HFFc6 (cell line): ENCODE measurements around the gene STK32C. TPM values are rescaled to one million over a fixed set of nuclear protein-coding genes. Genes with fewer than 3 reads are reported as not detected.

Experiments used
- DNase-seq: peaks from one replicate; pipeline ENCODE4 v3.0.0-alpha.2; 2018
- H3K27ac Mint-ChIP-seq: 2 replicates; pipeline ENCODE4 v1.8.0; 2020; ENCODE audit warnings: mild to moderate bottlenecking, mixed read lengths
- H3K27me3 Mint-ChIP-seq: 2 replicates; pipeline ENCODE4 v1.8.0; 2021; ENCODE audit warnings: mild to moderate bottlenecking, moderate library complexity, mixed read lengths; ENCODE audit not compliant: insufficient read depth
- H3K36me3 Mint-ChIP-seq: 2 replicates; pipeline ENCODE4 v1.8.0; 2021; ENCODE audit warnings: low read depth, mixed read lengths
- H3K4me1 Mint-ChIP-seq: 2 replicates; pipeline ENCODE4 v1.8.0; 2020; ENCODE audit warnings: low read depth, mixed read lengths
- H3K4me3 Mint-ChIP-seq: 2 replicates; pipeline ENCODE4 v1.8.0; 2020; ENCODE audit warnings: mild to moderate bottlenecking, moderate library complexity, mixed read lengths
- H3K9me3 Mint-ChIP-seq: 2 replicates; pipeline ENCODE4 v1.8.0; 2020; ENCODE audit warnings: mild to moderate bottlenecking, mixed read lengths
- total RNA-seq, 6 experiments: library from RNA; stranded (reverse); fragmentation: NEBNext Ultra II Directional; extraction: Animal tissue kit (Norgen Biotek cat#: 25700); gene quantifications; 2 replicates in 1 of 6; 3 replicates in 5 of 6; pipeline ENCODE4 v1.2.3, GENCODE V29; 2021
- TF ChIP-seq, protein P1 (sequence below): fragments of 200-600 bp; sonication (generic); IDR thresholded peaks from 2 replicates; pipeline ENCODE4 v1.5.0; 2021; ENCODE audit warnings: antibody characterized with exemption, mild to moderate bottlenecking

The STK32C gene
- total RNA-seq, 6 experiments from 2014 or later: 5.5 to 8.3 (median 7.2) TPM

DNA sequence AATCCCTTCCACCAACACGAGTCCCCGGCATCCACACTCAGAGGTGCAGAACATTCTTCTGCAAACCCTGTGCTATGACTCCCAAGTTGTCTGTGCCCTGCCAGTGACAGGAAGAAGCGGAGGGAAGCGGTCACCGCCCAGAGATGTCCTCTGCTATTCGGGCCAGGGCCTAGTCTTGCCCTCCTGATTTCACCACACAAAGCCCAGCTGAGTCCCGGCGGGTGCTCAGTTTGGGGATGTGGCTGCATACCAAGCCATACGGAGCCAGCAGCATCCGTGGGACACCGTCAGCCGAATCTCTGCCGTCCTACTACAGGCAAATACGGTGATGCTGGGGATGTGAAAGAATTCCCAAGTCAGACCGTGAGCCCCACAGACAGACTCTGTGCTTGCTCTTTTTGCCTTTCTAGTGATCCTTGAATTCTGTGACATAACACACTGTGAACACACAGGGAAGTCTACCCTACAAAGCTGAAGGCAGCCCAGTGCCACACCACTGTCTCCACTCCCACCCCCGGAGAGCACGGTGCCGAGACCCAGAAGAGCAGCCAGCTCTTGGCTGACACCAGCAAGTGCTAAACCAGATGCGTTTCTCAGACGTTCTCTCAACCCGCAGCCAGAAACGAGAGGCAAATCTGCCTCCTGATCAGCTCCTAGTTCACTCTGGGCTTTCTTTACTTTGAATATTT is 2.0 kb downstream of the STK32C start:
- DNase-seq: no peak
- peaks cover 23% of the 10 kb centered on the region for H3K27me3 Mint-ChIP-seq
- TF ChIP-seq, protein P1, sequence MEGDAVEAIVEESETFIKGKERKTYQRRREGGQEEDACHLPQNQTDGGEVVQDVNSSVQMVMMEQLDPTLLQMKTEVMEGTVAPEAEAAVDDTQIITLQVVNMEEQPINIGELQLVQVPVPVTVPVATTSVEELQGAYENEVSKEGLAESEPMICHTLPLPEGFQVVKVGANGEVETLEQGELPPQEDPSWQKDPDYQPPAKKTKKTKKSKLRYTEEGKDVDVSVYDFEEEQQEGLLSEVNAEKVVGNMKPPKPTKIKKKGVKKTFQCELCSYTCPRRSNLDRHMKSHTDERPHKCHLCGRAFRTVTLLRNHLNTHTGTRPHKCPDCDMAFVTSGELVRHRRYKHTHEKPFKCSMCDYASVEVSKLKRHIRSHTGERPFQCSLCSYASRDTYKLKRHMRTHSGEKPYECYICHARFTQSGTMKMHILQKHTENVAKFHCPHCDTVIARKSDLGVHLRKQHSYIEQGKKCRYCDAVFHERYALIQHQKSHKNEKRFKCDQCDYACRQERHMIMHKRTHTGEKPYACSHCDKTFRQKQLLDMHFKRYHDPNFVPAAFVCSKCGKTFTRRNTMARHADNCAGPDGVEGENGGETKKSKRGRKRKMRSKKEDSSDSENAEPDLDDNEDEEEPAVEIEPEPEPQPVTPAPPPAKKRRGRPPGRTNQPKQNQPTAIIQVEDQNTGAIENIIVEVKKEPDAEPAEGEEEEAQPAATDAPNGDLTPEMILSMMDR: no peak
- H3K4me3 Mint-ChIP-seq: no peak overlapping the region
- H3K9me3 Mint-ChIP-seq: no peaks in the 10 kb centered on the region
- H3K36me3 Mint-ChIP-seq: no peaks in the 10 kb centered on the region; the same call in 1 of the 2 replicates
- H3K27ac Mint-ChIP-seq: no peak overlapping the region
- no peaks in the 10 kb centered on the region for H3K4me1 Mint-ChIP-seq

DNA sequence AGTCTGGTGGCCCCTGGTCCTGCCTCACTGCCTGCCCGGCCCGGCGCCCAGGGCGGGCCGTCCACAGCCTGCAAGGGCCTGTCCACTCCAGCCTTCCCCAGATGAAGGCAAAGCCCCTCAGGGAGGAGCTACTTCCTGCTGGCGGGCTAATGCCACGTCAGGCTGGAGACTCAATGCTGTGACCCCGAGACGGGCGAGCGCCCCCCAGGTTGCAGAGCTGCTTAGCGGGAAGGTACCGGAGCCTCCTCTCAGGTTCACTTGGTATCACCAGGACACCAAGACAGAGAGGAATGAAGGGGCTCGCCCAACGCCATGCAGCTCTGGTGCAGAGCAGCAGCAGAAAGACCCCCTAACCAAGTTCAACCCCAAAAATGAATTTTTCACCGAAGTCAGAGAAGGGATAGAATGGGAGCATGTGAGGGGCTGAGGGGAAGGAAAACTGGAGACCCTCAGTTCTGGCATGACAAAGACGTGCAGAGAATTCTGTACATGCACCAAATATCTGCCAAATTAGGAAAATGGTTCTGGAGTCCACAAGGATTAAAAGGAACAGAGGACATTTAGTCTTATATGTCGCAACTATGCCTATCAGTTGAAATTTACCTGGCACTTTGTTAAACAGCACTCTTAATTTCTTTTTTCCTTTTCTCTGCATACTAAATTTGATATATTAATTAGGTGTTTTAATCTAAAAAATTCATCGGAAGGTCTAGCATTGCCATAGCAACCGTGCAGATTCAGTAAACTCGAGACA is 2.8 kb downstream of the STK32C start:
- no peaks in the 10 kb centered on the region; the same call in 1 of the 2 replicates for H3K36me3 Mint-ChIP-seq
- DNase-seq: no peak
- TF ChIP-seq, protein P1: no peak
- no peaks in the 10 kb centered on the region for H3K9me3 Mint-ChIP-seq
- peaks cover 22% of the 10 kb centered on the region for H3K27me3 Mint-ChIP-seq
- H3K27ac Mint-ChIP-seq: no peak overlapping the region
- H3K4me3 Mint-ChIP-seq: no peak overlapping the region
- H3K4me1 Mint-ChIP-seq: no peaks in the 10 kb centered on the region

DNA sequence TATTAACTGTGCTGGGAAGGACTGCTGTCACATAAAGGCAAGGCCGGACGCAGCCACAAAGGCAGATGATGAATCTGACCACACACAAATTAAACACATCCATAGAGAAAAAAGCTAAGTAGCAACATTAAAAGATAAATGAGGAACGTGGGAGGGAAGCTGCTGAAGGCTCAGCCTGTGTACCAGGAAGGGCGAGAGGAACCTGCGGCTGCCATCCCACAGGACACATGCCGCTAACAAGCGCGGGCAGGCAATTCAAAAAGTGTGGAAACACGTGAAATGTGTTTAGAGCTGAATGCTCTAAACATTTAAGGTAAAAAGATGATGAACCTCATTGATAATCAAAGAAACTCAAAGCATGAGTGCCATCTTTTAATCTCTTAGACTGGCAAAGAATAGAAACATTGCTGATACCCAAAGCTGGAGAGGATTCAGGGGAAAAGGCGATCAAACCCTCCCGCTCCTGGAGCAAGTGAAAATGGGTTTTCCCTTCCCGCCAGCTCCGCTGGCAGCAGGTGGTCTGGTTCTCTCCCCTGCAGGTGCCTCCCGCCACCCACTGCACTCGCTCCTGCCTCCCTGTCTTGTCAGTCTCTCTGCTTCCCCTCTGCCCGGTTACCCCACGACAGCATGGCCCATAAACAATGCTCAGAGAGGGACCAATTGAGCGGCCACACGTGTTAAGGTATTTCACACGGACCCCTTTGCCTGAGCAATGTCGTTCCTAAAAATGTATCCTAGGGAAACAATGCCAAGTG is 4.2 kb downstream of the STK32C start:
- H3K27me3 Mint-ChIP-seq: peaks cover 27% of the 10 kb centered on the region
- no peaks in the 10 kb centered on the region; the same call in 1 of the 2 replicates for H3K36me3 Mint-ChIP-seq
- H3K4me1 Mint-ChIP-seq: no peaks in the 10 kb centered on the region
- no peak overlapping the region for H3K27ac Mint-ChIP-seq
- TF ChIP-seq, protein P1: no peak
- no peak overlapping the region for H3K4me3 Mint-ChIP-seq
- H3K9me3 Mint-ChIP-seq: no peaks in the 10 kb centered on the region
- DNase-seq: no peak

DNA sequence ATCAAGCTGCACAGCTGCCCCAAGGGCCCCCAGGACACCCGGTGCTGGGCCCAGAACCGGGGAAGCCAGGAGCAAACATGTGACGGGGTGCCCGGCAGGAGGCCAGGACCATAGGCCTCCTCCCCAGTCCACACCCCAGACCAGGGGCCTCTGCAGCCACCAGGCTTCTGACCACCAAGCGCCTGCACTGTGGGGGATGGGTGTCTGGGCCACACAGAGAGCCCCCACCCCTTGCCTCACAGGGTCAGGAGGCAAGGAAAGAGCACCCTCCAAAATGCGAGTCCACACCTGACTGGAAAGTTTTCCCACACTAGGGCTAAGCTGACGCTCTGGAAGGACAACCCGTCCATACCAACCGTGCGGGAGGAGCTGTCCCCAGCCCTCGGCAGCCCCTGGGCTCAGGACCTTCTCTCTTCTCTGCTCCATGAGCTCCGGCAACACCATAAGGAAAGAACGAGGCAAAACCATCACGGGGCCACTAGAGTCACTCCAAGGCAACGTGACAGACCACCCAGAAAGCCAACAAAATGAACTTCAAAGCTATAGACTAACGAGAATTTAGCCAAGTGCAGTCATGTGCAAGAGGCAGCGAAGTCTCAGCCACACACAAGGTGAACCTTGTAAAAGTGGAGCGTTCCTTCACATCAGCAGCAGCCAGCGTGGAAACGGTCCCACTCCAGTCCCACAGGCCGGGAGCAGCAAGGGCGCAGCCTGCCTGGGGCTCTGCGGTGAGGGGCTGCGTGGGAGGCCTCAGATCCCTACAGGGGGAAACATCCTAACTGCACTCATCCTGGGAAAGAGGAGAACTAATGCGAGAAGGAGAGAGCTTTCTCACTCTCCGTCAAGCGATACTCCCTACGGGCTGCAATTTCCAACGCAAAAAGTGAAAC is 5.1 kb downstream of the STK32C start:
- H3K9me3 Mint-ChIP-seq: no peaks in the 10 kb centered on the region
- no peak for DNase-seq
- H3K4me1 Mint-ChIP-seq: no peaks in the 10 kb centered on the region; the same call in 1 of the 2 replicates
- H3K27ac Mint-ChIP-seq: no peak overlapping the region
- H3K27me3 Mint-ChIP-seq: peaks cover 31% of the 10 kb centered on the region
- TF ChIP-seq, protein P1: no peak
- H3K36me3 Mint-ChIP-seq: no peaks in the 10 kb centered on the region; the same call in 1 of the 2 replicates
- no peak overlapping the region for H3K4me3 Mint-ChIP-seq
